Measurements from ENCODE around the gene DRC1.

Gene DRC1

DNA sequence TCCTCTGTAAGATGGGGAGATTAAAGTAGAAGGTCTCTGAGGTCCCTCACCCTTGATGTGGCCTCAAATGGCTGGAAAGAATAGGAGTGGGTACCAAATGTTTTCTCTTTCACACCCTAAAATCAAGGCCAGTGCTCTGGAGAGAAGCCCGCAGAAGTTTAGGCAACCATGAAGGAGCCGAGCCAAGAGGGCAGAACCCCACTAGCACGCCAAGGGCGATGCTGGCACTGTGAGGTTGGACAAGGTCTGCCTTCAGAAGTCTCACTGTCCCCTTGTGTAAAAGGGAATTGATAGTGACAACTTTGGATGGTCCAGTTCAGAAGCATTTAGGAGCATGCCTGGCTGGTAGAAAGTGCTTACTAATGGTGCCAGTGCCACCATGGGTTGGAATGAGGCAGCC is 92.5 kb downstream of the DRC1 start:
- Histone ChIP-seq H3F3A (ENCODE audit: insufficient read depth, low read length) (no peaks in the 10 kb centered on the region), H3K36me3 (replicated peaks; ENCODE audit: insufficient read depth, low read length) (no peaks in the 10 kb centered on the region), H3K79me2 (ENCODE audit: low read length) (no peaks in the 10 kb centered on the region), H3K9ac (ENCODE audit: low read length) (no peak overlapping the region), H3K27ac (ENCODE audit: low read length) (no peak overlapping the region), H3K9me3 (replicated peaks; ENCODE audit: insufficient read depth, low read length) (no peaks in the 10 kb centered on the region), H3K4me1 (ENCODE audit: low read length) (no peaks in the 10 kb centered on the region), H3K4me3 (ENCODE audit: low read length) (no peak overlapping the region), H3K27me3 (replicated peaks; ENCODE audit: insufficient read depth, low read length) (peaks cover 35% of the 10 kb centered on the region), H4K20me1 (ENCODE audit: insufficient read depth, low read length) (no peaks in the 10 kb centered on the region), H2AFZ (ENCODE audit: low read length) (no peak overlapping the region), H3K4me2 (ENCODE audit: low read depth, low read length) (no peak overlapping the region), H3K9me2 (replicated peaks; ENCODE audit: insufficient read depth, low read length) (no peaks in the 10 kb centered on the region)
- no peak for DNase-seq
- no peak for TF ChIP-seq EZH2phosphoT487 (IDR thresholded peaks at IDR 0.05; ENCODE audit: low read length)
- TF ChIP-seq EZH2 (optimal IDR thresholded peaks at IDR 0.05; ENCODE audit: low read depth, low read length) = no peak

DNA sequence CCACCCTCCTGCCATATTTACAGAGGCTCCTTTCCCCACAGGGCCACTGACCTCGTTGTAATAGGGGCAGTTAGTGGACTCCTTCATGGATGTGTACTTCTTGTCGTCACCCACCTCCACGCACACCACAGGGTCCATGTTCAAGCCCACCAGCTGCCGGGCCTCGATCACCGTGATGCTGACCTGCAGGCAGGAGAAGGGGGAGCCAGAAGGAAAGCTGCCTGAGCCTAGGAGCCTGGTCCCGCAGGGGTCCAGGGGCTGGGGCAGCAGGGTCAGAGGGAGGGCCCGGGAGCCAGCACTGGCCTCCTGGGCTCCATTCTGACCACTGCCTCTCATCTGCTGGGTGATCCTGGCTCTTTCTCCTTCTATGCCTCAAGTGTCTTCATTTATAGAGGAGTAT is 93.2 kb downstream of the DRC1 start:
- no peaks in the 10 kb centered on the region for H3K9me2 ChIP-seq (replicated peaks; ENCODE audit: insufficient read depth, low read length)
- TF ChIP-seq, protein P1, sequence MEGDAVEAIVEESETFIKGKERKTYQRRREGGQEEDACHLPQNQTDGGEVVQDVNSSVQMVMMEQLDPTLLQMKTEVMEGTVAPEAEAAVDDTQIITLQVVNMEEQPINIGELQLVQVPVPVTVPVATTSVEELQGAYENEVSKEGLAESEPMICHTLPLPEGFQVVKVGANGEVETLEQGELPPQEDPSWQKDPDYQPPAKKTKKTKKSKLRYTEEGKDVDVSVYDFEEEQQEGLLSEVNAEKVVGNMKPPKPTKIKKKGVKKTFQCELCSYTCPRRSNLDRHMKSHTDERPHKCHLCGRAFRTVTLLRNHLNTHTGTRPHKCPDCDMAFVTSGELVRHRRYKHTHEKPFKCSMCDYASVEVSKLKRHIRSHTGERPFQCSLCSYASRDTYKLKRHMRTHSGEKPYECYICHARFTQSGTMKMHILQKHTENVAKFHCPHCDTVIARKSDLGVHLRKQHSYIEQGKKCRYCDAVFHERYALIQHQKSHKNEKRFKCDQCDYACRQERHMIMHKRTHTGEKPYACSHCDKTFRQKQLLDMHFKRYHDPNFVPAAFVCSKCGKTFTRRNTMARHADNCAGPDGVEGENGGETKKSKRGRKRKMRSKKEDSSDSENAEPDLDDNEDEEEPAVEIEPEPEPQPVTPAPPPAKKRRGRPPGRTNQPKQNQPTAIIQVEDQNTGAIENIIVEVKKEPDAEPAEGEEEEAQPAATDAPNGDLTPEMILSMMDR (IDR thresholded peaks at IDR 0.05; ENCODE audit: low read length) = no peak
- TF ChIP-seq EZH2 (optimal IDR thresholded peaks at IDR 0.05; ENCODE audit: low read depth, low read length) (no peak), EZH2phosphoT487 (IDR thresholded peaks at IDR 0.05; ENCODE audit: low read length) (no peak)
- H3K4me1 ChIP-seq (ENCODE audit: low read length) = no peaks in the 10 kb centered on the region
- H3F3A ChIP-seq (ENCODE audit: insufficient read depth, low read length) = no peaks in the 10 kb centered on the region
- H3K27me3 ChIP-seq (replicated peaks; ENCODE audit: insufficient read depth, low read length) = peaks cover 35% of the 10 kb centered on the region
- H3K4me2 ChIP-seq (ENCODE audit: low read depth, low read length) = no peak overlapping the region
- H3K79me2 ChIP-seq (ENCODE audit: low read length) = no peaks in the 10 kb centered on the region
- no peaks in the 10 kb centered on the region for H4K20me1 ChIP-seq (ENCODE audit: insufficient read depth, low read length)
- no peak overlapping the region for H3K9ac ChIP-seq (ENCODE audit: low read length)
- DNase-seq = no peak
- H3K4me3 ChIP-seq (ENCODE audit: low read length) = no peak overlapping the region
- no peaks in the 10 kb centered on the region for H3K36me3 ChIP-seq (replicated peaks; ENCODE audit: insufficient read depth, low read length)
- H3K27ac ChIP-seq (ENCODE audit: low read length) = no peak overlapping the region
- no peak overlapping the region for H2AFZ ChIP-seq (ENCODE audit: low read length)
- no peaks in the 10 kb centered on the region for H3K9me3 ChIP-seq (replicated peaks; ENCODE audit: insufficient read depth, low read length)

DNA sequence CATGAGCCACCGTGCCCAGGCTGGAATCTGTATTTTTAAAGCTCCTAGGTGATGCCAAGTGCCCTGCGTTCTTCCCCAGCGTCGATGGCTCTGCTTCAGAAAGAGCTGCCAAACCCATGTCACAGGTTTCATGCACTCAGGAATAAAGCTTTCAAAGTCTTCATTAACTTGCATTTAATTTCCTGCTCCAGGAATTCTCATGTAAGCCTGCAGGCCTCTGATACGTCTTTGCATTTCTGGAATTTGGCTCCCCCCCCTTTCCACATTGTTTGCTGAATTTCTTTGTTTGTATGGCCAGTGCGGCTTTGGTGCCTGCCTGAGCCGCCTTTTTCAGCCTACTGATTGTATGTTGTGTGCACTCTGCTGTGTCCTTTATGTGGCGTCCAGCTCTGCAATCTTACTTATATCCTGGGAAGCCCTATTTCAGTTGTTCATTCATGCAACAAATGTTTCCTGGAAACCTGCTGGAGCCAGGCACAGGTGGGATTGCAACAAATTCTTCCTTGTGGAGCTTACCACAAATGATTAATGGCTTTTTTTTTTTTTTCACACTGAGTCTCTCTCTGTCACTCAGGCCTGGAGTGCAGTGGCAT is 94.1 kb downstream of the DRC1 start:
- no peak overlapping the region for H3K4me3 ChIP-seq (ENCODE audit: low read length)
- no peaks in the 10 kb centered on the region for H3K36me3 ChIP-seq (replicated peaks; ENCODE audit: insufficient read depth, low read length)
- TF ChIP-seq, protein P1 (IDR thresholded peaks at IDR 0.05; ENCODE audit: low read length) = no peak
- TF ChIP-seq EZH2 (optimal IDR thresholded peaks at IDR 0.05; ENCODE audit: low read depth, low read length) (no peak), EZH2phosphoT487 (IDR thresholded peaks at IDR 0.05; ENCODE audit: low read length) (no peak)
- H3K9ac ChIP-seq (ENCODE audit: low read length) = no peak overlapping the region
- DNase-seq = no peak
- H3K27me3 ChIP-seq (replicated peaks; ENCODE audit: insufficient read depth, low read length) = peaks cover 35% of the 10 kb centered on the region
- H3K9me3 ChIP-seq (replicated peaks; ENCODE audit: insufficient read depth, low read length) = no peaks in the 10 kb centered on the region
- no peak overlapping the region for H2AFZ ChIP-seq (ENCODE audit: low read length)
- H3K9me2 ChIP-seq (replicated peaks; ENCODE audit: insufficient read depth, low read length) = no peaks in the 10 kb centered on the region
- H3F3A ChIP-seq (ENCODE audit: insufficient read depth, low read length) = no peaks in the 10 kb centered on the region
- no peaks in the 10 kb centered on the region for H3K79me2 ChIP-seq (ENCODE audit: low read length)
- H3K4me1 ChIP-seq (ENCODE audit: low read length) = no peaks in the 10 kb centered on the region
- H3K27ac ChIP-seq (ENCODE audit: low read length) = no peak overlapping the region
- H4K20me1 ChIP-seq (ENCODE audit: insufficient read depth, low read length) = no peaks in the 10 kb centered on the region
- H3K4me2 ChIP-seq (ENCODE audit: low read depth, low read length) = no peak overlapping the region

DNA sequence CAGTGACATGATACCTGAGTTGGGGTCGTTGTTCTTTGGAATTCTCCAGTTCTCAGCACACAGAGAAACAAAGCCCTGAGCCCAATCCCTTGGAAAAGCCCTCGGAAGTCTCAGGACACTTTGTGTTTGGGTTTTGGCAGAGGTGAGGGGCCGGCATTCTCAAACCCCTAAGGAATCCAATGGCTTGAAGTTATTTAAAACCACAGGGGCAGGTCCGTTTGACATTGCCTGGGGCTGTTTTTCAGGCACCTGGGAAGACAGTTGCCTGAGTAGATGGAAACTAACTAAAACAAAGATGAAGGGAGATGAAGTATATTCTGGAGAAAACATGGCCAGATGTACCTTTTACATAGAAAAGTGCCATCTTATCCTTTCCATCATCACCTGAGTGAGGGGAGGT is 98.7 kb downstream of the DRC1 start:
- H3K4me2 ChIP-seq (ENCODE audit: low read depth, low read length) = no peak overlapping the region
- no peaks in the 10 kb centered on the region for H3K79me2 ChIP-seq (ENCODE audit: low read length)
- H3K4me3 ChIP-seq (ENCODE audit: low read length) = no peak overlapping the region
- H3K27me3 ChIP-seq (replicated peaks; ENCODE audit: insufficient read depth, low read length) = peaks cover 35% of the 10 kb centered on the region
- TF ChIP-seq, protein P1 (IDR thresholded peaks at IDR 0.05; ENCODE audit: low read length) = no peak
- no peak for TF ChIP-seq EZH2 (optimal IDR thresholded peaks at IDR 0.05; ENCODE audit: low read depth, low read length)
- TF ChIP-seq EZH2phosphoT487 (IDR thresholded peaks at IDR 0.05; ENCODE audit: low read length) = no peak
- no peaks in the 10 kb centered on the region for H3K36me3 ChIP-seq (replicated peaks; ENCODE audit: insufficient read depth, low read length)
- H3K9me2 ChIP-seq (replicated peaks; ENCODE audit: insufficient read depth, low read length) = no peaks in the 10 kb centered on the region
- H4K20me1 ChIP-seq (ENCODE audit: insufficient read depth, low read length) = no peaks in the 10 kb centered on the region
- no peaks in the 10 kb centered on the region for H3K4me1 ChIP-seq (ENCODE audit: low read length)
- H3F3A ChIP-seq (ENCODE audit: insufficient read depth, low read length) = no peaks in the 10 kb centered on the region
- no peak for DNase-seq
- no peak overlapping the region for H2AFZ ChIP-seq (ENCODE audit: low read length)
- no peak overlapping the region for H3K27ac ChIP-seq (ENCODE audit: low read length)
- no peak overlapping the region for H3K9ac ChIP-seq (ENCODE audit: low read length)
- H3K9me3 ChIP-seq (replicated peaks; ENCODE audit: insufficient read depth, low read length) = no peaks in the 10 kb centered on the region
